GM08714 (cell line): ENCODE results near the gene RANBP2.
"Not testable (repeated sequence)": the region's sequence is repeated elsewhere in the genome, so short reads cannot be mapped to it uniquely, and the experiment has no call there.

Source experiments
- H3K4me3 ChIP-seq: fragments of 200-500 bp; sonication (Bioruptor generic); 2 replicates; pipeline ENCODE4 v1.5.1; 2014; ENCODE audit warnings: mild to moderate bottlenecking, low read length, inconsistent platforms
- ZNF274 ChIP-seq: IDR thresholded peaks from 2 replicates; pipeline ENCODE4 v1.6.1; 2012; ENCODE audit warnings: mild to moderate bottlenecking, low read depth, low read length

RANBP2 gene

DNA sequence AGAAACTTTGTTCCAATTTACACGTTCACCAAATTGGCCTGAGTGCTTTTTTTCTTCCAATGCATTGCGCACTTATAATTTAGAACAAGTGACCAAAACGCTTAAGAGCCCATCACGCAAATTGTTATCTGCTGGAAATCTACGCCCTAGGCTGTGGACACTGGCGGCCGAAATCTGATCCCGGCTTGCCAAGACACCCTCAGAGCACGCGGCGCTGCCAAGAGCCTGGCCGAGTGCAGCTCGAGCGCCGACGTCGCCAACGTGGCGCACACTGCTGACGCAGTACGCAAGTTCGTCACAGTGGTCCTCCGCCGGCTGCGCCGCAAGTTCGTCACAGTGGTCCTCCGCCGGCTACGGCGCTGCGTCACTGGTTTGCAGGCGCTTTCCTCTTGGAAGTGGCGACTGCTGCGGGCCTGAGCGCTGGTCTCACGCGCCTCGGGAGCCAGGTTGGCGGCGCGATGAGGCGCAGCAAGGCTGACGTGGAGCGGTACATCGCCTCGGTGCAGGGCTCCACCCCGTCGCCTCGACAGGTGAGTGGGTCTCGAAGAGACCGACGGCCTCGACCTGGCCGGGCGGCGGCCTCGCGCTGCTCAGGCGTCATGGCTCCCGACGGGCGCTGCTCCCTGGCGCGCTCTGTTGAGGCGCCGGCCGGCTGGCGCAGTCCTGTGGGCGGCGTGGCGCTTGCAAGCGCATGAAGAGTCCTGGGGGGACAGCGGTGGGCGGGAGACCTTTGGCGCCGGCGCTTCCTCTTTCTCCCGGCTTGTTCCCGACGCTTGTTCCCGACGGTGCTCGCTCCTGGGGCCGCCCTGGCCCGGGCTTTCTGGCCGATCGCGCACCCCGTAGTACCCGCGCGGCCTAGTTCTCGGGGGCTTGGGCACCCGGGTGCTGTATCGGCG, at the start of gene RANBP2:
Gene RANBP2, plus strand, starts transcription at position 334 of the 896 bp plus-strand sequence. Its CDS starts 125 bp downstream, at position 459.
- no peak for TF ChIP-seq ZNF274
- H3K4me3 ChIP-seq, result peak within 1 kb of the TSS; percentile 63

DNA sequence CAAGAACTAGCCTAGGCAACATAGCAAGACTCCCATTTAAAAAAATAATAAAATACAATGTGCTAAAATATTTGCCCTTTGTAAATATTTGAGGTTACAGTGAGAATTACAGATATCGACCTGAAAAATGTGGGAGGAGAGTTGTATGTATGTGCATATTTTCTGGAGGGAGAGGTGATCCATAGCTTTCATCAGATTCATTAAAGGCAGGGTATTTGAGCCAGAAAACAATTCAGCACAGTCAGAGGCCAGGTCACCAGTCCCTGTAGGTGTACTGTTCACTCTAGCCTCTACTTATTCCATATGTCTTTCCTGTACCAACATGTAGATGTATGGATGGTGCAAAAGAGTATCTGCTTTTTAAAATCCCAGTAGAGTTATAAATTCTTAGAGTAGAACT, 49.0 kb upstream of the RANBP2 start:
- H3K4me3 ChIP-seq, result not testable (repeated sequence)

DNA sequence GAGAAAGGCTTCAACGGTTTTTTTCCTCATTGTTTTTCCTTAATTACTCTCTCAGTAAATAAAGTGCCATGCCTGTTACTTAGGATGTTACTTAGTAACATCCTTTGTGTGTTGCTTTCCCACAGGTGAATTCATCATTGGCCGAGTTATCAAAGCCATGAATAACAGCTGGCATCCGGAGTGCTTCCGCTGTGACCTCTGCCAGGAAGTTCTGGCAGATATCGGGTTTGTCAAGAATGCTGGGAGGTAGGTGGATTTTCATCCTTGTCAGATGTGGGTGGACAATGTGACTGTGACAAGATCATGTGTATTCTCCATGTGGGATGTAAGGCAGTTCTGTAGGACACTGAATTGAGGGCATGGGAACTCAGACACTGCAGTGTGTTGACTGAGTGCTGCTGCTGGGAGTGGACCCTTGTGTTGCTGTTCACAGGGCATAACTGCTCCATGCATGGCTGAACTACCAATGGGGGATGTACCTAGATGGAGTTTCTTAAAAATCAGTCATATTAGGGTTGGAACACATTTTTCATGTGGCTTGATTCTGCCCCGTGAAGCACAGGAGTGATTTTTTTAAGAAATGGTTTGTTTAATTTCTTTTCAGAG, 47.0 kb upstream of the RANBP2 start:
- not testable (repeated sequence) for H3K4me3 ChIP-seq

DNA sequence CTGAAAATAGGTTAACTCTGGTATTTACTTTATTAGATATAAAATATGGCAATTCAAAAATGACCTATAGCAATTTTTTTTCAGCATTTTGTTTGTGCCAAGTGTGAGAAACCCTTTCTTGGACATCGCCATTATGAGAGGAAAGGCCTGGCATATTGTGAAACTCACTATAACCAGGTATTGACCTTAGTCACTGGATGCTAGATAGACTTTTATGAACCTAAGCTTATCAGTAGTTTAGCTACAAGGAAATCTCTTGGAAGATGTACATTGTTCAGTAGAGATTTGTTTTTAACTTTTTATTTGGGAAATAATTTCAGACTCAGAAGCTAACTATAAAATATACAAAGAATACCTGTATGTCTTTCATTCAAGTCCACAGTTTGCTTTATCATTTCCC, 42.8 kb upstream of the RANBP2 start:
- not testable (repeated sequence) for H3K4me3 ChIP-seq

DNA sequence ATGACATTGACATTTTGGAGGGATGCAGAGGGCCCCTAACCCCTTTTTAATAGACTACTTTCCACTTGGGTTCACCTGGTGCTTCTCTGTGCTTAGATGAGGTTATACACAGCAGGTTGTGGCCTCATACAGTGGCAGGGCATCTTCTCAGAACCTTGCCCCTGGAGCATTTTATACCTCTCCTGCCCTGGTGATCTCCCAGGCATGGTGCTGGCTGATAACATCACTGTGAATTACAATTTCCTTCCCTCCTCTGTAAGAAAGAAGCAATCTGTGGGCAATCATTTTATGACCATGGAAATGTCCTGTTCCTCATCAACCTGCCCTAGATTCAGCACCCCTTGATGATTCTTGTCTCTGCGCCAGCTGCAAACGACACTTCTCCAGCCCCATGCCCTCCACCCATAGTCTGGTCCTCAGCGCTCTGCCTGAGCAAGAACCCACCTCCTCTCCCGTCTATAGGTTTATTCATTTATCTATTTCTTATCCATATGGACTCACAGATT, 42.0 kb upstream of the RANBP2 start:
- H3K4me3 ChIP-seq, result not testable (repeated sequence)

DNA sequence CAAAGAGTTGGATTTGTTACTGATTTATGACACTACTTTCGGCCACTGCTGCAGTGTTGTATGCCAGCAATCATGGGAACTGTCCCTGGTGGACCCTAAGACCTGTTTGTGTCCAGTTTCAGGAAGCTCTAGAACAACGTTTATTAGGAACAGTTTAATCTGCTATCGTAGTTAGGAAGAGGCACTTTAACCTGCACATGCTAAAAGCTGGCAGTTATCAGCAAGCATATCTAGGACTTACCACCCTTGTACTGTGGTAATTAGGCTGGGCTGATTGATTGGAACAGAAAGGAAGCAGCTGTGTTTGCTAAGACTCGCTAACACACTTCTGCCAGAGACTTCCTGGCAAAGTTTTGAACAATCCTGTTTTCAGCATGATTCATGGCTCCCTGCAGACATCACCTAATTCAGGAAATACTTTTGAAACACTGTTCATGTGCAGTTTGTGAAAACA, 41.1 kb upstream of the RANBP2 start:
- not testable (repeated sequence) for H3K4me3 ChIP-seq

DNA sequence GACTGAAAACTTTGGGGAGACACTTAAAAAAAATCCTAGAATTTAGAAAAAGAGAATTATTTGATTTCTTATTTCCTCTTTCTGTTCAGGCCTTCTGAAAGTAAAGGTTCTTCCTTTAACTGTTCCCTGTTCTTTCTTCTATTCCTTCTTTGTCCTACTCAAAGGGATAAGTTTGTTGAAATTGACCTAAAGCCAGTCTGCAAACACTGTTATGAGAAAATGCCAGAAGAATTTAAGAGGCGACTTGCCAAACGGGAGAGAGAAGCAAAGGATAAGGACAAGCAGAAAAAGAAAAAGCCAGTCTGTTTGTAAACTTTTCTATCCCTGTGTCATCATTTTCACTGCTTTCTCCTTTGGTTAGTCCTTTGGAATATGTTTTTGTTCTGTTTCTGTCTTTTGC, 38.5 kb upstream of the RANBP2 start:
- not testable (repeated sequence) for H3K4me3 ChIP-seq

DNA sequence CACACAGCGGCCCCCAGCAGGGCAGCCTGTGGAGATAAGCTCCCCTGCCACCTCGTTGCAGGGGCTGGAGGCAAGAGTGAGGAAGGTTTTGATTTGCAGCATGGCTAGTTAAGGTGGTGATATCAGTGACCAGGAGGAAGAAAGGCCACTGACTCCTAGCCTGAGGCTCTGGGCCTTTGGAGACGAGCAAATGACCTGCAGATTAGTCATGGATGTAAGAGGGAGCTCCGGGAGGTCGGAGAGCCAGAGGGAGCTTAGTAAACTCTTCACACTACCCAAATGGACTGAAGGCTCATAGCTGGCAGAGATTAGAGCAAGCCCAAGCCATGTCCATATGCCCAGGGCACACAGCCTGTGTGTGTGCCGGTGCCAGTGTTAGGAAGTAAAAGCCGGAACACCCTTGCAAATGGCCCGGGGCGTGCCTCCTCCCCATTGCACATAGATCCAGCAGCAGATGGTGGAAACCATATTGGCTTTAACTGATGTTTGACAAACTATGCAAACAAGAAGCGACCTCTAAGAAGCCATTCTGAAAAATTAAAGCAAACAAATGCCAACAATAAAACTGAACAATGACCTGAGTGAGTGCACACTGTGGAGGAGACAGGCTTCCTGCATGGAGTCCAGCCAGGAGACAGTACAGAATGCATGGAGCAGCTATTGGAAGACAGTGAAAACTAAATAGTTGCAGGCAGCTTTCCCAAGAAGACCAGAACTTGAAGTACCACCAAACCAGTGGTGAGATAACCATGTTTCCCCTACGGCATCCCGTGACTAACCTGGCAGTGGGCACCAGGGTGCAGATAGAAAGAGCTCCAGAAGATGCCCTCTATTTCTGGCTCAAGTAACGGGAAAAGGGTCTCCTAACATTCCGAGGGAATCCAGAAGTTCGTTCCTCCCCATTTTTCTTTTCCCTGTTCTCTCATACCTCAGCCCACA, 30.2 kb upstream of the RANBP2 start:
- H3K4me3 ChIP-seq, result not testable (repeated sequence)

DNA sequence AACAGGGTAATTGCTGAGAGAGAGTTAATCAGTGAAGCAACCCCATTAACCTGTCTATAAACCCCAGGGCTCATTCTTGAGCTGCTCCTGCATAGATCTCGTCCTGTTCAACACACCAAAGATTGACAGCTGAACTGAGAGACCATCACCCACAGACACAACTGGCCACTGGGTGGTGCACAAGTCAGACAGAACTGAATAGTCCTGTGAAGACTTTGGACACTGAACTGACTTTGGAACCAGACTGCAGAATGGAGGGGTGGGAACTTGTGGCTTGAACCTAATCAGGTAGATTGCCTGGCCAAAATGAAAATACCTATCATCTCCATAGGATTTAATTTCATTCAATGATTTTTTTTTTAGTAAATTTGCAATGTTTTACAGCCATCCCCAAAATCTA, 29.3 kb upstream of the RANBP2 start:
- not testable (repeated sequence) for H3K4me3 ChIP-seq

DNA sequence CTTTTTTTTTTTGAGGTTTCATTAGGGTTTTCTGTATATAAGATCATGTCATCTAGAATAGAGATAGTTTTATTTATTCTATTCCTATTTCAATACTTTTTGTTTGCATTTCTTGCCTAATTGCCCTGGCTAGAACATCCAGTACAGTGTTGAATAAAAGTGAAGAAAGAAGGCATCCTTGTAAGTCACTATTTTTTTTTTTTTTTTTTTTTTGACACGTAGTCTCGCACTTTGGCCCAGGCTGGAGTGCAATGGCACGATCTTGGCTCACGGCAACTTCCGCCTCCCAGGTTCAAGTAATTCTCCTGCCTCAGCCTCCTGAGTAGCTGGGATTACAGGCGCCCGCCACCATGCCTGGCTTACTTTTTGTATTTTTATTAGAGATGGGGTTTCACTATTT, 27.8 kb upstream of the RANBP2 start:
- TF ChIP-seq ZNF274, result no peak
- H3K4me3 ChIP-seq, result no peak overlapping the region

DNA sequence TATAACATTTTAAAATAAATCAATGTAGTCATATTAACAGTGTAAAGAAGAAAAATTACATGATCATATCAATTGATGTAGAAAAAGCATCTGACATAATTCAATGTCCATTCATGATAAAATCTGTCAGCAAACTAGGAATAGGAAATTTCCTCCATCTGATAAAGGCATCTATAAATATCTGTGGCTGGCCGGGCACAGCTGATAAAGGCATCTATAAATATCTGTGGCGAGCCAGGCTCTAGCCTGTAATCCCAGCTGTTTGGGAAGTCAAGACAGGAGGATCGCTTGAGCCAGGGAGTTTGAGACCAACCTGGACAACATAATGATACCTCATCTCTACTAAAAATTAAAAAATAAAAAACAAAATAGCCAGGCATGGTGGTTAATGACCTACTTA, 18.1 kb upstream of the RANBP2 start:
- no peak for TF ChIP-seq ZNF274
- no peak overlapping the region for H3K4me3 ChIP-seq

DNA sequence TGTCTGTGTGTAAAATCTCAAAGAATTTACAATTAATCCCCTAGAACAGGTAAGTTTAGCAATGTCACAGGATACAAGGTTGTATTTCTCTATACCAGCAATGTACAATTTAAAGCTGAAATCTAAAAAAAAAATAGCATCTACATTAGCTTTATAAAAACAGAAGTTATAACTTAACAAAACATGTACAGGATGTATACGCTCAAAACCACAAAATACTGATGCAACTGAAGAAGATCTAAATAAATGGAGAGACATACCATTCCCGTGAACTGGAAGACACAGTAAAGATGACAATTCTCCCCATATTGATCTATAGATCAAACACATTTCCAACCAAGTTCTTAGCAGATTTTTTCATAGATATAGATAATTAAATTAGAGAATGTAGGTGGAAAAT, 17.5 kb upstream of the RANBP2 start:
- H3K4me3 ChIP-seq, result no peak overlapping the region
- no peak for TF ChIP-seq ZNF274

DNA sequence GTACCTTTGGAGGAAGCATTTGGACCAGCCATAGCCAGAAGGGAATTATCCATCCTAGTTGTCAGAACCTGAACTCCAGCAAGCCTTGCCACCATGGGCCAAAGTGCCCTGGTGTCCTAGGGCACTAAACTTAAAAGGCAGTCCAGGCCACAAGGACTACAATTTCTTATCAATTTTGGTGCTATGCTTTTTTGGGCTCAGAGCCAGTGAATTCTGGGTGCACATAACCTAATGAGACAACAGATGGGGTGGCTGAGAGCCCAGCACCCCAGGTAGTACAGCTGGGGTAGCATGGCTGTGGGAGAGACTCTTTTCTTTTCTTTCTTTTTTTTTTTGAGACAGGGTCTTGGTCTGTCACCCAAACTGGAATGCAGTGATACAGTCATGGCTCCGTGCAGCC, 14.4 kb upstream of the RANBP2 start:
- TF ChIP-seq ZNF274, result no peak
- H3K4me3 ChIP-seq, result no peak overlapping the region

DNA sequence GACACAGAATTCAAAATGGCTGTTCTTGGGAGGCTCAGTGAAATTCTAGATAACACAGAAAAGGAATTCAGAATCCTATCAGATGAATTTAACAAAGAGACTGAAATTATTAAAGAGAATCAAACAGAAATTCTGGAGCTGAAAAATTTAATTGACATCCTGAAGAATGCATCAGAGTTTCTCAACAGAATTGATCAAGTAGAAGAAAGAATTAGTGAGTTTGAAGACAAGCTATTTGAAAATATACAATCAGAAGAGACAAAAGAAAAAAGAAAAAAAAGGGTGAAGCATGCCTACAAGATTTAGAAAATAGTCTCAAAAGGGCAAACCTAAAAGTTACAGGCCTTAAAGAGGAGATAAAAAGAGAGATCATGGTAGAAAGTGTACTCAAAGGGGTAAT, 12.0 kb upstream of the RANBP2 start:
- TF ChIP-seq ZNF274, result no peak
- H3K4me3 ChIP-seq, result no peak overlapping the region

DNA sequence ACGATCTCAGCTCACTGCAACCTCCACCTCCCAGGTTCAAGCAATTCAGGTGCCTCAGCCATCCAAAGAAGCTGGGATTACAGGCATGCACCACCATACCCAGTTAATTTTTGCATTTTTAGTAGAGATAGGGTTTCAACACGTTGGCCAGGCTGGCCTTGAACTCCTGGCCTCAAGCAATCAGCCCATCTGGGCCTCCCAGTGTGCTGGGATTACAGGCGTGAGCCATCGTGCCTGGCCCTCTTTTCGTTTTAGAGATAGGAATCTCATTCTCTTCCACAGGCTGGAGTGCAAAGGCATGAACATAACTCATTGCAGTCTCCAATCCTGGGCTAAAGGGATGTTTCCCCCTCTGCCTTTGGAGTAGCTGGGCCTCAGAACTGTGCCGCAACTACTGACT, 2.3 kb upstream of the RANBP2 start:
- not testable (repeated sequence) for H3K4me3 ChIP-seq

DNA sequence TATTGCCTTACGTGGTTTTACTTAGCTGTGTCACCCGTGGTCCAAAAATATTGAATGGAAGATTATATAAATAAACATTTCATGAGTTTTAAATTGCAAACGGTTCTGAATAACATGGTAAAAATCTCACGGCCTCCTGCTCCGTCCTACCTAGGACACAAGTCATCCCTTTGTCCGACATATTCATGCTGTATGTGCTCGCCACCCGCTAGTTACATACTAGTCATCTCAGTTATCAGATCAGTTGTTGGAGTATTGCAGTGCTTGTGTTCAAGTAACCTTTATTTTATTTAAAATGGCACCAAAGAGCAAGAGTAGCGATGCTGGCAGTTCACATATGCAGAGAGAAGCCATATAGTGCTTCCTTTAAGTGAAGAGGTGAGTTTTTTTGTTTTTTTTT, 6.8 kb downstream of the RANBP2 start:
- not testable (repeated sequence) for H3K4me3 ChIP-seq

DNA sequence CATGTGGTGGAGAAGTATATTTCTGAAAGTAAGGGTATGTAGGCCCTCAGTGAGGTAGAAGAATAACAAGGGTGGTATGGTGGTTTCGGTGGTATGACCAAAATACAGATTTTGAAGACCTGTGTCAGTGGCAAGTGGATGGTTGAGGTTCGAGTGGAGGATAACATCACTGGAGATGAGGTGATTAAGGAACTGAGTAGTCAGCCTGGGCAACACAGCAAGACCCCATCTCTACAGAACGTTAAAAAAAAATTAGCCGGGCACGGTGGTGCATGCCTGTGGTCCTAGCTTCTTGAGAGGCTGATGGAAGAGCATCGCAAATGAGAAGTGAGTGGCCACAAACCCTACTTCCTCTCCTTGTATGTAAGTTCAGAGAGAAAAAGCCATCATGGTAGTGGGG, 15.4 kb downstream of the RANBP2 start:
- not testable (repeated sequence) for H3K4me3 ChIP-seq

DNA sequence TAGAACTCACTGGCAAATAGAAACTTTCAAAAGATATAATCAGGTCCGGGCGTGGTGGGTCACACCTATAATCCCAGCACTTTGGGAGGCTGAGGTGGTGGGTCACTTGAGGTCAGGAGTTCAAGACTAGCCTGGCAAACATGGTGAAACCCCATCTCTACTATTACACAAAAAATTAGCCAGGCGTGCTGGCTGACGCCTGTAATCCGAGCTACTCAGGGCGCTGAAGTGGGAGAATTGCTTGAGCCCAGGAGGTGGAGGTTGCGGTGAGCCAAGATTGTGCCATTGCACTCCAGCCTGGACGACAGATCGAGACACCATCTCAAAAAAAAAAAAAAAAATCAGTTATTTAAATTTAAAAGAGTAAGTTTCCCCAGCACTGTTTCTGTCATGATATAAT, 38.7 kb downstream of the RANBP2 start:
- H3K4me3 ChIP-seq, result not testable (repeated sequence)

DNA sequence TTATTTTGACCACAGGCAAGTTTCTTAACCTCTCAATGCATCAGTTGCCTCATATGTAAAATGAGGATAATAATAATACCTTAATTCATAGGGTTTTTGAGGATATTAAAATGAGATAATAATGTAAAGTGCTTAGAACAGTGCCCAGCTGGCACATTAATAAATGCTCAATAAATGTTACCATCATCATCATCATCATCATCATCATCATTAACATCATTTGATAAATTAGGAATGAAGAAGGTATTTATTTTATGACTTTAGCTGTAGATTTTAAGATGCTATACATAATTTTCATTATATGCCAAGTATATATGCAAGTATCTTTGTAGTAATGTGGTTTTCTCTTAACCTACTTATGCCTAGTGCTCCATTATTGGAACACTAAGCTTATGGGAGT, 43.3 kb downstream of the RANBP2 start:
- H3K4me3 ChIP-seq, result not testable (repeated sequence)

DNA sequence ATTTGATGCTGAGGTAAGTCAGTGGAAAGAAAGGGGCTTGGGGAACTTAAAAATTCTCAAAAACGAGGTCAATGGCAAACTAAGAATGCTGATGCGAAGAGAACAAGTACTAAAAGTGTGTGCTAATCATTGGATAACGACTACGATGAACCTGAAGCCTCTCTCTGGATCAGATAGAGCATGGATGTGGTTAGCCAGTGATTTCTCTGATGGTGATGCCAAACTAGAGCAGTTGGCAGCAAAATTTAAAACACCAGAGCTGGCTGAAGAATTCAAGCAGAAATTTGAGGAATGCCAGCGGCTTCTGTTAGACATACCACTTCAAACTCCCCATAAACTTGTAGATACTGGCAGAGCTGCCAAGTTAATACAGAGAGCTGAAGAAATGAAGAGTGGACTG, 47.4 kb downstream of the RANBP2 start:
- not testable (repeated sequence) for H3K4me3 ChIP-seq

DNA sequence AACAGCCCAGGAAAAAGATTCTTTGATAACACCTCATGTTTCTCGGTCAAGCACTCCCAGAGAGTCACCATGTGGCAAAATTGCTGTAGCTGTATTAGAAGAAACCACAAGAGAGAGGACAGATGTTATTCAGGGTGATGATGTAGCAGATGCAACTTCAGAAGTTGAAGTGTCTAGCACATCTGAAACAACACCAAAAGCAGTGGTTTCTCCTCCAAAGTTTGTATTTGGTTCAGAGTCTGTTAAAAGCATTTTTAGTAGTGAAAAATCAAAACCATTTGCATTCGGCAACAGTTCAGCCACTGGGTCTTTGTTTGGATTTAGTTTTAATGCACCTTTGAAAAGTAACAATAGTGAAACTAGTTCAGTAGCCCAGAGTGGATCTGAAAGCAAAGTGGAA, 48.6 kb downstream of the RANBP2 start:
- H3K4me3 ChIP-seq, result not testable (repeated sequence)
